ENCODE data around the gene PRRC1. TPM values are rescaled to one million over a fixed set of nuclear protein-coding genes. Genes with fewer than 3 reads are reported as not detected.

Gene PRRC1
- total RNA-seq, 1 experiment from 2014 or later: 77.9 TPM

DNA sequence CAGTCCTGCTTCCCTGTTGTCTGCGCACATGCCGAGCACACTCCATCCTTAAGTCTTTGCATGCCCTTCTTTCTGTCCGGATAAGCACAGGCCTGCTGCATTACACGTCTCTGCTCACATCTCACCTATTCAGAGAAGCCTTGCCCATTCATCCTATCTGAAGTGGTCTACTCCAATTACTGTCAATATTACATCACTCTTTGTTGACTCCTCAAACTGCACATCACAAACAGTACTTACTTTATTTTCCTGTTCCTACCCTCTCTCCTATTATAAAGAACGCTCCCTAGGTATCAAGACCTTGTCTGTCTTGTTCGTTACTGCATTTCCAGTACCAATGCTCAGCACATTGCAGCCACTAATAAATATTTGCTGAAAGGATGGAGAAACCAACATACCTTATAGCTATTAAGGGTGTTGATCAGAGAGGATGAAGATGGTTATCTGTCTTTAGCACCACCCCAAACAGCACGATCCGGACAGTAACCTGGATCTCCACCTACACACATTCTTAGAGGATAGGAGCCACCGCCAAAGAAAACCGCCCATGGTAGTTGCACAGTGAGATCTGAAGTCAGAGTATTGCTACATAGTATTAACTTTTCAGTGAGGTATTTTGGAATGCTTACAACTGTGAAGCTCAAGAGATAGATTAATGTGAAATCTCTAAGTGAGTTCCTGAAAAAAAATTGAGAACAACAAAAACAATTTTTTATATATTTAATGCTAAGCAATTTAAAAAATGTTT, 1.6 kb upstream of the PRRC1 start:
- Mint-ChIP-seq H3K27me3 (ENCODE audit: low read depth) (no peaks in the 10 kb centered on the region; the same call in 1 of the 2 replicates), H3K4me1 (peaks cover 20% of the 10 kb centered on the region), H3K9me3 (peaks cover 6% of the 10 kb centered on the region), H3K36me3 (peaks cover 16% of the 10 kb centered on the region), H3K27ac (no peak overlapping the region), H3K4me3 (no peak overlapping the region)
- DNase-seq (ENCODE audit: low spot score) (no peak), ATAC-seq (no peak)
- CTCF ChIA-PET: interaction anchor here (2.5 kb wide), 1 partner anchor 23 kb away, joined by 9 read pairs; no protein-coding TSS in a partner anchor
- TF ChIP-seq GABPB1 (CRISPR knock-in tag; IDR thresholded peaks at IDR 0.05): peak; percentile 78
- no peak for TF ChIP-seq RORB (CRISPR knock-in tag; IDR thresholded peaks at IDR 0.05)
- POLR2A ChIA-PET: no interaction called here

DNA sequence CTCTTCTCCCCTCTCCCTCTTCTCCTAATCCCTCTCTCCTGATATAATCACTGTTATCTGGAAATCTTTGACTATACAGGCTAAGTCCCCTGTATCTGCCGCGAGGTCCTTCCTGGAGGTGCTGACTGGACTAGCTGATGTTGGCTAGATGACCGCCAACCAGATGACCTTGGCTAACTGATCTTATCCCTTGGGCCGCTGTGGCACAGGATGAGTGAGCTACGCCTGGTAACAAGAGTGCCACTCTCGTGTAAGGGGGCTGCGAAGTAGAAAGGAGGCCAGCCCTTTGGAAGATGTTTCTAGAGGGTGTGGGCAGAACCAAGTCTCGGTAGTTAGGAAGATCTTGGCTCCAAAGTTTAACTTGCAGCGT, 345 bp upstream of the PRRC1 start:
- Mint-ChIP-seq H3K27me3 (ENCODE audit: low read depth) (no peaks in the 10 kb centered on the region; the same call in 1 of the 2 replicates), H3K36me3 (peaks cover 27% of the 10 kb centered on the region), H3K9me3 (peaks cover 16% of the 10 kb centered on the region), H3K4me3 (peak overlapping the region; percentile 70), H3K27ac (no peak overlapping the region), H3K4me1 (peaks cover 20% of the 10 kb centered on the region)
- TF ChIP-seq SMAD3 (CRISPR knock-in tag; IDR thresholded peaks at IDR 0.05; ENCODE audit: borderline replicate concordance): no peak
- TF ChIP-seq GTF2I (CRISPR knock-in tag; conservative IDR thresholded peaks at IDR 0.05): peak; percentile 82
- POLR2A ChIA-PET: interaction anchor here (1.0 kb wide), 1 partner anchor 236 kb away, joined by 3 read pairs; no protein-coding TSS in a partner anchor
- DNase-seq (ENCODE audit: low spot score) (no peak), ATAC-seq (peak; percentile 12; the same call in 1 of the 2 replicates)
- CTCF ChIA-PET: interaction anchor here (1.0 kb wide), 1 partner anchor 20 kb away, joined by 4 read pairs; no protein-coding TSS in a partner anchor

DNA sequence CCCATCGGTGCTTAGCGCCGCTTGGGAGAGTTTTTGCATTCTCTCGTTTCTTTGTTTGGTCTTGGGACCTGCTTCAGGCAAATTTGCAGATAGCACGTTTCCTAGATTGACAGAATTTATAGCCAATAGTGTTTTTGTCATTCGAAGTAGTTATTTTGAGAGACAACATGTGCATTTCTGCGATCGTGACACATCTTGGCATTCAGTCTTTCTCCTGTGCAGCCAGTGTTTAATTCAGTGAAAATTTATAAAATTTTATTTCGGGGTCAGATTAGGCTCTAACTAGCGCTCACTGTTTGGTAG, 830 bp downstream of the PRRC1 start:
- CTCF ChIA-PET: no interaction called here
- POLR2A ChIA-PET: interaction anchor here (0.6 kb wide), 1 partner anchor 396 kb away, joined by 3 read pairs; no protein-coding TSS in a partner anchor
- peak overlapping the region; percentile 84 for H3K4me3 Mint-ChIP-seq

More for the DNA sequence above, 830 bp downstream of the PRRC1 start:
- Mint-ChIP-seq H3K27me3 (ENCODE audit: low read depth) (no peaks in the 10 kb centered on the region; the same call in 1 of the 2 replicates), H3K36me3 (peaks cover 32% of the 10 kb centered on the region), H3K27ac (peak overlapping the region; percentile 58), H3K4me1 (peaks cover 20% of the 10 kb centered on the region), H3K9me3 (peaks cover 16% of the 10 kb centered on the region)
- TF ChIP-seq JUN (CRISPR knock-in tag; IDR thresholded peaks at IDR 0.05) (no peak), KAT7 (CRISPR knock-in tag; IDR thresholded peaks at IDR 0.05; ENCODE audit: borderline replicate concordance) (no peak), PRRX2 (CRISPR knock-in tag; IDR thresholded peaks at IDR 0.05) (no peak), ESRRA (CRISPR knock-in tag; IDR thresholded peaks at IDR 0.05; ENCODE audit: borderline replicate concordance) (no peak)
- TF ChIP-seq, protein P1, sequence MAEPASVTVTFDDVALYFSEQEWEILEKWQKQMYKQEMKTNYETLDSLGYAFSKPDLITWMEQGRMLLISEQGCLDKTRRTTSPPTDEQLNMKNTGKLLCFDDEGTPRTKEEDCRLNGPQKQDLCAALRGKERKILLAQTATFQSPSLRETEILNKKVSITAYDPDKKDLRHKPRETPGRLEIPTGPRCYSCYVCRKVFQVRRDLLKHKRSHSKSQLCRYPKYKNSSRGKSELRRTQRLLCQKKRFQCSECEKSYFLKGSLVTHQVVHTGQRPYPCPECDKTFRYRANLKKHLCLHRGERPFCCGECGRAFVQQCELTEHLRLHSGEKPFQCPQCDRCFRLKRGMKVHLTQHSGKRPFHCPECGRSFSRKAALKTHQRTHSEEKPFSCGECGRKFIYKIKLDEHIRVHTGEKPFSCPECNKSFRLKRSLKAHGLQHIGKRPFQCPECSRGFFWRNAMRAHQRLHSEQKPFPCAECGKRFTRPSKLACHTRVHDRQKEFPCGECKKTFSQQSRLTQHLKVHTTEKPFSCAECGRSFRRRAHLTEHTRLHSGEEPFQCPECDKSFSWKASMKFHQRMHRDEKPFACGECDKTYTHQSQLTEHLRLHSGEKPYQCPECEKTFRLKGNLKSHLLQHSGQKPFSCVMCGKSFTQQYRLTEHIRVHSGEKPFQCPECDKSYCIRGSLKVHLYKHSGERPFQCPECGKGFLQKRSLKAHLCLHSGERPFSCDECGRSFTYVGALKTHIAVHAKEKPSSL (CRISPR knock-in tag; conservative IDR thresholded peaks at IDR 0.05): no peak
- TF ChIP-seq, protein P2, sequence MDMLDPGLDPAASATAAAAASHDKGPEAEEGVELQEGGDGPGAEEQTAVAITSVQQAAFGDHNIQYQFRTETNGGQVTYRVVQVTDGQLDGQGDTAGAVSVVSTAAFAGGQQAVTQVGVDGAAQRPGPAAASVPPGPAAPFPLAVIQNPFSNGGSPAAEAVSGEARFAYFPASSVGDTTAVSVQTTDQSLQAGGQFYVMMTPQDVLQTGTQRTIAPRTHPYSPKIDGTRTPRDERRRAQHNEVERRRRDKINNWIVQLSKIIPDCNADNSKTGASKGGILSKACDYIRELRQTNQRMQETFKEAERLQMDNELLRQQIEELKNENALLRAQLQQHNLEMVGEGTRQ (CRISPR knock-in tag; IDR thresholded peaks at IDR 0.05): no peak
- TF ChIP-seq, protein P3, sequence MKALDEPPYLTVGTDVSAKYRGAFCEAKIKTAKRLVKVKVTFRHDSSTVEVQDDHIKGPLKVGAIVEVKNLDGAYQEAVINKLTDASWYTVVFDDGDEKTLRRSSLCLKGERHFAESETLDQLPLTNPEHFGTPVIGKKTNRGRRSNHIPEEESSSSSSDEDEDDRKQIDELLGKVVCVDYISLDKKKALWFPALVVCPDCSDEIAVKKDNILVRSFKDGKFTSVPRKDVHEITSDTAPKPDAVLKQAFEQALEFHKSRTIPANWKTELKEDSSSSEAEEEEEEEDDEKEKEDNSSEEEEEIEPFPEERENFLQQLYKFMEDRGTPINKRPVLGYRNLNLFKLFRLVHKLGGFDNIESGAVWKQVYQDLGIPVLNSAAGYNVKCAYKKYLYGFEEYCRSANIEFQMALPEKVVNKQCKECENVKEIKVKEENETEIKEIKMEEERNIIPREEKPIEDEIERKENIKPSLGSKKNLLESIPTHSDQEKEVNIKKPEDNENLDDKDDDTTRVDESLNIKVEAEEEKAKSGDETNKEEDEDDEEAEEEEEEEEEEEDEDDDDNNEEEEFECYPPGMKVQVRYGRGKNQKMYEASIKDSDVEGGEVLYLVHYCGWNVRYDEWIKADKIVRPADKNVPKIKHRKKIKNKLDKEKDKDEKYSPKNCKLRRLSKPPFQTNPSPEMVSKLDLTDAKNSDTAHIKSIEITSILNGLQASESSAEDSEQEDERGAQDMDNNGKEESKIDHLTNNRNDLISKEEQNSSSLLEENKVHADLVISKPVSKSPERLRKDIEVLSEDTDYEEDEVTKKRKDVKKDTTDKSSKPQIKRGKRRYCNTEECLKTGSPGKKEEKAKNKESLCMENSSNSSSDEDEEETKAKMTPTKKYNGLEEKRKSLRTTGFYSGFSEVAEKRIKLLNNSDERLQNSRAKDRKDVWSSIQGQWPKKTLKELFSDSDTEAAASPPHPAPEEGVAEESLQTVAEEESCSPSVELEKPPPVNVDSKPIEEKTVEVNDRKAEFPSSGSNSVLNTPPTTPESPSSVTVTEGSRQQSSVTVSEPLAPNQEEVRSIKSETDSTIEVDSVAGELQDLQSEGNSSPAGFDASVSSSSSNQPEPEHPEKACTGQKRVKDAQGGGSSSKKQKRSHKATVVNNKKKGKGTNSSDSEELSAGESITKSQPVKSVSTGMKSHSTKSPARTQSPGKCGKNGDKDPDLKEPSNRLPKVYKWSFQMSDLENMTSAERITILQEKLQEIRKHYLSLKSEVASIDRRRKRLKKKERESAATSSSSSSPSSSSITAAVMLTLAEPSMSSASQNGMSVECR (CRISPR knock-in tag; IDR thresholded peaks at IDR 0.05; ENCODE audit: borderline replicate concordance): no peak
- TF ChIP-seq, protein P4, sequence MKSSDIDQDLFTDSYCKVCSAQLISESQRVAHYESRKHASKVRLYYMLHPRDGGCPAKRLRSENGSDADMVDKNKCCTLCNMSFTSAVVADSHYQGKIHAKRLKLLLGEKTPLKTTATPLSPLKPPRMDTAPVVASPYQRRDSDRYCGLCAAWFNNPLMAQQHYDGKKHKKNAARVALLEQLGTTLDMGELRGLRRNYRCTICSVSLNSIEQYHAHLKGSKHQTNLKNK (CRISPR knock-in tag; IDR thresholded peaks at IDR 0.05): no peak
- no peak for DNase-seq (ENCODE audit: low spot score)
- no peak for ATAC-seq
